H1 (cell line): Measurements from ENCODE around the gene MLLT6.

ENCODE experiments used
- BRCA1 ChIP-seq: IDR thresholded peaks from 2 replicates; pipeline ENCODE4 v1.6.1; 2012; ENCODE audit warnings: low read depth, low read length, improper control_type of control experiment
- CHD2 ChIP-seq: IDR thresholded peaks from 2 replicates; pipeline ENCODE4 v1.6.1; 2012; ENCODE audit warnings: low read length, improper control_type of control experiment
- EZH2 ChIP-seq: fragments of 200-600 bp; sonication (generic); IDR thresholded peaks from 2 replicates; pipeline ENCODE4 v1.7.1; 2012; ENCODE audit warnings: low read depth, mild to moderate bottlenecking, moderate library complexity, low read length, inconsistent platforms; ENCODE audit not compliant: severe bottlenecking
- GTF2F1 ChIP-seq: IDR thresholded peaks from 2 replicates; pipeline ENCODE4 v1.6.1; 2012; ENCODE audit warnings: low read depth, low read length, improper control_type of control experiment, borderline replicate concordance
- JUN ChIP-seq: IDR thresholded peaks from 2 replicates; pipeline ENCODE4 v1.6.1; 2011; ENCODE audit warnings: low read depth, mild to moderate bottlenecking, improper control_type of control experiment, low read length
- POLR2A ChIP-seq, 2 experiments: IDR thresholded peaks; 1 replicate in 1 of 2; 2 replicates in 1 of 2; pipeline ENCODE4 v1.6.1; 2011; ENCODE audit warnings: low read depth in 2 of 2, low read length in 2 of 2, mild to moderate bottlenecking in 2 of 2; ENCODE audit errors: control extremely low read depth in 1 of 2
- POLR2AphosphoS5 ChIP-seq: IDR thresholded peaks from 2 replicates; pipeline ENCODE4 v1.6.1; 2011; ENCODE audit warnings: low read depth, low read length
- TF ChIP-seq, protein P1 (sequence below): IDR thresholded peaks from 2 replicates; pipeline ENCODE4 v1.6.1; 2011; ENCODE audit warnings: low read length, improper control_type of control experiment
- TF ChIP-seq, protein P2 (sequence below), 3 experiments: IDR thresholded peaks; 1 replicate in 2 of 3; 2 replicates in 1 of 3; pipeline versions ENCODE4 v1.5.1 to v1.6.1; 2011; ENCODE audit warnings: low read length in 3 of 3, mild to moderate bottlenecking in 3 of 3, inconsistent platforms in 2 of 3, low read depth in 1 of 3, moderate library complexity in 1 of 3; ENCODE audit not compliant: insufficient read depth in 1 of 3; ENCODE audit errors: control extremely low read depth in 1 of 3

DNA sequence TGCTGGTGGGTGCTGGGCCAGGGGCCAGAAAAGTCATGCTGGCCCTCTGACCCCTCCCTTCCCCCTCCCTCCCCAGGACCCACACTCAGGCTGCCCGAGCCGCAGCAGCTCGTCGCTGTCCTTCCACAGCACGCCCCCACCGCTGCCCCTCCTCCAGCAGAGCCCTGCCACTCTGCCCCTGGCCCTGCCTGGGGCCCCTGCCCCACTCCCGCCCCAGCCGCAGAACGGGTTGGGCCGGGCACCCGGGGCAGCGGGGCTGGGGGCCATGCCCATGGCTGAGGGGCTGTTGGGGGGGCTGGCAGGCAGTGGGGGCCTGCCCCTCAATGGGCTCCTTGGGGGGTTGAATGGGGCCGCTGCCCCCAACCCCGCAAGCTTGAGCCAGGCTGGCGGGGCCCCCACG, 16.7 kb downstream of the MLLT6 start:
- TF ChIP-seq POLR2A (IDR thresholded peaks at IDR 0.05; ENCODE audit: control extremely low read depth in 1 of 2, low read depth in 2 of 2, low read length in 2 of 2) (no peak), CHD2 (no peak), JUN (no peak), EZH2 (no peak), GTF2F1 (no peak), POLR2AphosphoS5 (no peak), BRCA1 (no peak)
- TF ChIP-seq, protein P1, sequence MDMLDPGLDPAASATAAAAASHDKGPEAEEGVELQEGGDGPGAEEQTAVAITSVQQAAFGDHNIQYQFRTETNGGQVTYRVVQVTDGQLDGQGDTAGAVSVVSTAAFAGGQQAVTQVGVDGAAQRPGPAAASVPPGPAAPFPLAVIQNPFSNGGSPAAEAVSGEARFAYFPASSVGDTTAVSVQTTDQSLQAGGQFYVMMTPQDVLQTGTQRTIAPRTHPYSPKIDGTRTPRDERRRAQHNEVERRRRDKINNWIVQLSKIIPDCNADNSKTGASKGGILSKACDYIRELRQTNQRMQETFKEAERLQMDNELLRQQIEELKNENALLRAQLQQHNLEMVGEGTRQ: no peak
- TF ChIP-seq, protein P2, sequence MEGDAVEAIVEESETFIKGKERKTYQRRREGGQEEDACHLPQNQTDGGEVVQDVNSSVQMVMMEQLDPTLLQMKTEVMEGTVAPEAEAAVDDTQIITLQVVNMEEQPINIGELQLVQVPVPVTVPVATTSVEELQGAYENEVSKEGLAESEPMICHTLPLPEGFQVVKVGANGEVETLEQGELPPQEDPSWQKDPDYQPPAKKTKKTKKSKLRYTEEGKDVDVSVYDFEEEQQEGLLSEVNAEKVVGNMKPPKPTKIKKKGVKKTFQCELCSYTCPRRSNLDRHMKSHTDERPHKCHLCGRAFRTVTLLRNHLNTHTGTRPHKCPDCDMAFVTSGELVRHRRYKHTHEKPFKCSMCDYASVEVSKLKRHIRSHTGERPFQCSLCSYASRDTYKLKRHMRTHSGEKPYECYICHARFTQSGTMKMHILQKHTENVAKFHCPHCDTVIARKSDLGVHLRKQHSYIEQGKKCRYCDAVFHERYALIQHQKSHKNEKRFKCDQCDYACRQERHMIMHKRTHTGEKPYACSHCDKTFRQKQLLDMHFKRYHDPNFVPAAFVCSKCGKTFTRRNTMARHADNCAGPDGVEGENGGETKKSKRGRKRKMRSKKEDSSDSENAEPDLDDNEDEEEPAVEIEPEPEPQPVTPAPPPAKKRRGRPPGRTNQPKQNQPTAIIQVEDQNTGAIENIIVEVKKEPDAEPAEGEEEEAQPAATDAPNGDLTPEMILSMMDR (IDR thresholded peaks at IDR 0.05; ENCODE audit: control extremely low read depth in 1 of 3, insufficient read depth in 1 of 3, low read depth in 1 of 3, low read length in 3 of 3): no peak
